Left renal pelvis (tissue), 4 donors: ENCODE measurements around the gene FADS6. TPM values are rescaled to one million over a fixed set of nuclear protein-coding genes. Genes with fewer than 3 reads are reported as not detected.
"Not testable (repeated sequence)": the region's sequence is repeated elsewhere in the genome, so short reads cannot be mapped to it uniquely, and the experiment has no call there.

ENCODE experiments used
- DNase-seq, 4 donors: peaks; one replicate each; pipeline ENCODE4 v3.0.0-alpha.2; 2013; ENCODE audit warnings: low read depth in 4 of 4, low spot score in 3 of 4
- polyA plus RNA-seq, 4 donors: library from polyadenylated mRNA; unstranded; fragments of 120-200 nt; gene quantifications; one replicate each; pipeline ENCODE4 v1.2.1, GENCODE V29; 2013; ENCODE audit not compliant: insufficient read length in 4 of 4

FADS6 gene
- polyA plus RNA-seq, 4 donors: 0.36 to 0.49 TPM; not detected in 2

DNA sequence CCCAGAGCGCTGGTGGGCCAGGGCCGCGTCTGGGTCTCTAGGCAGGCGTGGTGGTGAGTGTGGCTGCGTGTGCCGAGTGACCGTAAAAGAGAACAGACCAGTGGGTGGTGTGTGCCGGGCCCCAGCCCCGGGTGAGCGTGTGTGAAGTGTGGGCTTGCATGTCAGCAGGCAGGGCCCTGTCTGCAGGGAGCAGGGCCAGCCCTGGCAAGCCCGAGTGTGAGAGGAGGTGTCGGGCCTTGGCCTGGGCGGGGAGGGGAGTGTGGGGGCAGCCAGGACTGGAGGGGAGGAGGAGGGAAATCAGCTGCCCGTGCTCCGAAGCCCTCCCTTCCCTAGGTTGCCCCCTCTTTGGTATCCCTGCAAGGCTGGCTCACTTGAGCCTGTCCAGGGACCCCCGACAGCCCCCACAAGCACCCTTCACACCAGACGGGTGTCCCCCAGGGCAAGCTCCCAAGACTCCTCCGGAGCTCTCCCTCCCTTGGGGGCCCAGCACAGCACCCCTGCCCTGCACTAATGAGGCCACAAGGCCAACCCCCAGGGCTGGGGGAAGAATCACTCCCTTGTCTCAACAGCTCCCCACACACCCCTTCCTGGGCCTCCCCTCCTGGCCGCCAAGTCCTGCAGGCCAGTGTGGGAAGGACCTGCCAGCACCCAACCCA, 27.7 kb upstream of the FADS6 start:
- DNase-seq: no peak

DNA sequence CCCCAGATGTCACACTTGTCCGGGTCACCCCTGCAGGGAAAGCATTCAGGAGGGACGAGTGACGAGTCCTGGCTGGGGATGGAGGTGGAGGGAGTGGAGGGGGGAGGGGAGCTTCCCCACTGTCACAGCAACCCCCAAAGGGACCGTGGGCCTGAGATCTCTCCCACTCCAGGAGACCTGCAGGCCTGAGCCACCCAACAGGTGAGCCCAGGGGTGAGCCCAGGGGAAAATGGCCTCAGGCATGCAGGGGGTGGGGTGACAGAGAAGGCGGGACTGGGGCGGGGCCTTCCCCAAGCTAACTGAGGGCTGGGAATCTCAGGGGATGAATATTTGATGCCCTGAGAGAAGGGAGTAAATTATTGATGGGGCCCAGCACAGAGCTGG, 27.2 kb upstream of the FADS6 start:
- no peak for DNase-seq

DNA sequence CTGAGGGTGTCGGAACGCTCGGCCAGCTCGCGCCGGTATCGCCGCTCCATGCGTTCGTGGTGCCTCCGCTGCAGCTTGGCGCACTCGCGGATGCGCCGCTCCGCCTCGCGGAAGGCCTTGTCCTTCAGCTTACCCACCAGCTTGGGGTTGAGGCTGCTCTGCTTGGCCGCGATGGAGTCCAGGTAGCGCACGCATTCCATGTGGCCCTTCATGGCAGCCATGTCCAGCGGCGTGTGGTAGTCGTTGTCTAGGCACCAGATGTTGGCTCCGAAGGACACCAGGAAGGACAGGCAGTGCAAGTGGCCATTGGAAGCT, 26.8 kb upstream of the FADS6 start:
- DNase-seq: no peak

DNA sequence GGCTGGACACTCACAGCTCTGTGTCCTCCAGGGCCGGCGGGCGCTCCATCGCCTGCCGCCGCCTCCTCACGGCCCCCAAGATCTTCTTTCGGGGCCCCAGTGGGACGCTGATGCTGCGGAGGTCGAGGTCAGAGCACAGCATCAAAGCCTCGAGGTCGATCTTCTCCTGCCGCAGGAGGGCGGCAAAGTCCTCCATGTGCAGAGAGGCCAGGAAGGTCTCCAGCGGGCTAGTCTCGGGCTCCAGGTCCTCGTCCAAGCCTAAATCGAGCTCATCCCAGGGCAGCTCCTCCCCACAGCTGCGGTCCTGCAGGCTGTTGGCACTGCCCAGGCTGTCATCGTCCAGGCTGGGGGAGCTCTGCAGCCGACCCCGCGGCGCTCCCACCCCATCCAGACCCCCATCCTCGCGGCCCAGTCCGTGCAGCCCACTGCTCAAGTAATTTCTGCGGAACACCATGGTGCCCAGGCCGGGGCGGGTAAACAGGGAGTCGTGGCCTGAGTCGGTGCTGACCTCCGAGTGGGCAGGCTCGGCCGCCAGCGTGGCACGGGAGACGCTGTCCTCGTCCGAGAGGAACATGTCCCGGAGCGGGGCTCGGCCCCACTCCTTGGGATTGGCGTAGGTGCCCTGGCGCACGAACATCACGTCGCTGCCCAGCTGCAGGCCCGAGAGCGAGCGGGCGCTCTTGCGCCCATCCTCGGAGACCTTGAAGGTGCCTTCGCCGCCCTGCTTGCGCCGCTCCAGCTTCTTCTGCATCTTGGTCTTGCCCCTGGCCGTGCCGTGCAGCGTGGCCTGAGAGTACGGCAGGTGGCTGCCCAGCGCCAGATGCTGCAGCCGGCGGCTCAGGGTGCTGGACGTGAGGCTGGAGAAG, 26.2 kb upstream of the FADS6 start:
- DNase-seq: no peak

DNA sequence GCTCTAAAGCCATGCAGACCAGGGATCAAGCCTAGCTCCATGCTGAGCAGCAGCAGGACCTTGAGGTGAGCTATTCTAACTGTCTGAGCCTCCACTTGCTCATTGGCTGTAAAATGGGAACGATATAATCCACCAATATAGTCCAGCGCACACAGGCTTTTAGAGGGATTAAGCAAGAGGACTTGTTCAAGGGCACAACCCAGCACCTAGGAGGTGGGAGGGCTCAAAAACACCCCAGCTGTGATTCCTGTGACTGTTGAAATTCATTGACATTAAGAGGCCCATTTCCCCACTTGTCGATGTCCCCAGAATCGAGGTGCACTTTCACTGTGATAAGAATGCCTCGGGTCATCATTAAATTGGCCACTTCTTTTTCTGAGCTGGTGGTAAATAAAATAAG, 25.5 kb upstream of the FADS6 start:
- no peak for DNase-seq

DNA sequence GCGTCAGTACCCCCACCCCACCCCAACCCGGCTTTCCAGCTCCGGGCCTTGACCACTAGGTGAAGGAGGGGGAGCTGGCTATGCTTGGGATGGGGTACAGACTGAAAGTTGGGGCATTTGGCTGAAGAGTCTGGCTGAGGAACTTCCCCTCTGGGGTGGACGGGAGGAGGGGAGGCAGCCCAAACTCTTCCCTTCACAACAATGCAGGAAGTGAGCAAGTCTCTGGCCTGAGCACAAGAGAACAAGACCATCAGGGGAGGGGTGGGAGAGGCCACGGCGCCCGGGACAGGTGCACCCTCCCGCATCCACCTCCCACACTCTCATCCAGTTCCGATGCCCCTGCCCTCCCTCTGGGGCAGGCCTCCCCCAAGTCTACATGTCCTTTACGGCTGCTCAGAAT, 24.0 kb upstream of the FADS6 start:
- DNase-seq: no peak

DNA sequence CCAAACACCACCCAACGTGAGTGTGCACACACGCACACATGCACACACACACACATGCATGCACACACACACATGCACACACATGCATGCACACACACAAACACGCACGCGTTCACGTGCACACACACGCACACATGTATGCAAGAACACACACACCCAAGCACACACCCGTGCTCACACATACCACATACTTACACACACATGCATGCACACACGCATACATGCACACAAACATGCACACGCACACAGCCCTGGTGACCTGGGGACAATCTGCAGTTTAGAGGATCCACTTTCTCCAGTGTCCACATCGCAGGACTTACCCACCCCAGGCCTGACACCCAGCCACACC, 23.4 kb upstream of the FADS6 start:
- no peak for DNase-seq

DNA sequence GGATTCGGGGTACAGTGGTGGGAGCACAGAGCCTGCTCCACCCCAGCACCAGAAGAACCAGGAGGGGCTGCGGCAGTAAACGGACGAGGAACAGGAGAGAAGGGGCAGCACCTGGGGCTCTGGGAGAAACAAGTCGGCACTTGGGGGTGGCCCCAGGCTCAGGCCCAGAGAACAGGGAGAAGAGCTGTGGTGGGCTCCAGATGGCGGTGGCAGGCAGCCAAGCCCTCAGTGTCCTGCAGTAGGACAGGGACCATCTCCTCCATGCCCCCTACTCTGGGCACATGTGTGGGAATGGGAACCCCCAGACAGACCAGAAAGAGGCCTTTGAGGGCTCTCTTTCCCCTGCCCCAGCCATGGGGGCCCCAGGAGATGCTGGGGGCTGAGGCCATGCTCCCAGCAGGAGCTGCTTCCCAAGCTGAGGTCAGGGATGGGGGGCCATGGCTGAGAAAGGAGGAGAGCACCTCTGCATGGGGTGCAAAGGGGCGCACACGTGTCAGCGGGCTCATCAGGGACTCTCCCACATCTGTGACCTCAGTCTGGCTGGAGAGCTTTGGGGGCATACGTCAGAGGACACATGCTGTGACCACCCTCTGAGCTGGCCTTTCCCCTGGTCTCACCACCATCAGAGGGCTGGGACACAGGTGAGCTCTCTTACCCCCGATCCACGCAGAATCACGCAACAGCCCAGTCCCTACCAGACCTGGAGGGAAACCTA, 22.9 kb upstream of the FADS6 start:
- no peak for DNase-seq

DNA sequence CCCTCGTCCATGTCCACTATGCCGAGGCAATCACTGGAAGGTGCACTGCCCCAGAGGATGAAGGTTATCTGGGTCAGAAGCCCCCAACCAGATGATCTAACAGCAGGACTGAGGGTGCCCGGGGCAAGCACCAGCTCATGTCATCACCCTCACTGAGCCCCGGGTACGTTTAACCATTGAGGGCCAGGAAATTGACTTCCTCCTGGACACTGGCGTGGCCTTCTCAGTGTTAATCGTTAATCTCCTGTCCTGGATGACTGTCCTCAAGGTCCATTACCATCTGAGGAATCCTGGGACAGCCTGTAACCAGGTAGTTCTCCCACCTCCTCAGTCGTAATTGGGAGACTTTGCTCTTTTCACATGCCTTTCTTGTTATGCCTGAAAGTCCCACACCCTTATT, 18.0 kb upstream of the FADS6 start:
- not testable (repeated sequence) for DNase-seq

DNA sequence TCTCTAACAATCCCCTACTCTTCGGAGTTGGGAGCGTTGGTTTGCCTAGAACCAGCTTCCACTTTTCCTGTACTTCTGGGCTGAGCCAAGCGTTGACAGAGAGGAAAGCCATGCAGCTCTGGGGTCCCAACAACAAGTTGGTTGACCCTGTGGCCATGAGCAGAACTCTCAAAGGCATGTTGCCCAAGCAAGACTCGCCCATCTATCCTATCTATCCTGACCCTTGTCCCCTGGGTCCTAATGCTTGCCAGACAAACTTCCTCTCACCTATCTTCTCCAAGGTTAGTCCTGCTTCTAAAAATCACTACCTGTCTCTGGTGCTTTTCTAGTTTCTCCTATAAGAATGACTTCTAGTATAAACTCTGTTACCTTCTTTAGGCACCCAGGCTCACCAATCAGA, 15.7 kb upstream of the FADS6 start:
- DNase-seq: not testable (repeated sequence)

DNA sequence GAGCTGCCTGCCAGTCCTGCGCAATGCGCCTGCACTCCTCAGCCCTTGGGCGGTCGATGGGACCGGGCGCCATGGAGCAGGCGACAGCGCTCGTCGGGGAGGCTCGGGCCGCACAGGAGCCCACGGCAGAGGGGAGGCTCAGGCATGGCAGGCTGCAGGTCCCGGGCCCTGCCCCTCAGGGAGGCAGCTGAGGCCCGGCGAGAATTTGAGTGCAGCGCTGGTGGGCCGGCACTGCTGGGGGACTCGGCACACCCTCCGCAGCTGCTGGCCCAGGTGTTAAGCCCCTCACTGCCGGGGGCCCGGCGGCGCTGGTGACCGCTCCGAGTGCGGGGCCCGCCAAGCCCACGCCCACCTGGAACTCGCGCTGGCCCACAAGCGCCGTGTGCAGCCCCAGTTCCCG, 13.6 kb upstream of the FADS6 start:
- DNase-seq: no peak

DNA sequence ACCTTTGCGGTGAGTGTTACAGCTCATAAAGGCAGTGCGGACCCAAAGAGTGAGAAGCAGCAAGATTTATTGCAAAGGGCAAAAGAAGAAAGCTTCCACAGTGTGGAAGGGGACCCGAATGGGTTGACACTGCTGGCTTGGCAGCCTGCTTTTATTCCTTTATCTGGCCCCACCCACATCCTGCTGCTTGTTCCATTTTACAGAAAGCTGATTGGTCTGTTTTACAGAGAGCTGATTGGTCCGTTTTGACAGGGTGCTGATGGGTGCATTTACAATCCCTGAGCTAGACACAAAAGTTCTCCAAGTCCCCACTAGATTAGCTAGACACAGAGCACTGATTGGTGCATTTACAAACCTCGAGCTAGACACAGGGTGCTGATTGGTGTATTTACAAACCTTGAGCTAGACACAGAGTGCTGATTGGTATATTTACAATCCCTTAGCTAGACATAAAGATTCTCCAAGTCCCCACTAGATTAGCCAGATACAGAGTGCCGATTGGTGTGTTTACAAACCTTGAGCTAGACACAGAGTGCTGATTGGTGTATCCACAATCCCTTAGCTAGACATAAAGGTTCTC, 12.9 kb upstream of the FADS6 start:
- not testable (repeated sequence) for DNase-seq

DNA sequence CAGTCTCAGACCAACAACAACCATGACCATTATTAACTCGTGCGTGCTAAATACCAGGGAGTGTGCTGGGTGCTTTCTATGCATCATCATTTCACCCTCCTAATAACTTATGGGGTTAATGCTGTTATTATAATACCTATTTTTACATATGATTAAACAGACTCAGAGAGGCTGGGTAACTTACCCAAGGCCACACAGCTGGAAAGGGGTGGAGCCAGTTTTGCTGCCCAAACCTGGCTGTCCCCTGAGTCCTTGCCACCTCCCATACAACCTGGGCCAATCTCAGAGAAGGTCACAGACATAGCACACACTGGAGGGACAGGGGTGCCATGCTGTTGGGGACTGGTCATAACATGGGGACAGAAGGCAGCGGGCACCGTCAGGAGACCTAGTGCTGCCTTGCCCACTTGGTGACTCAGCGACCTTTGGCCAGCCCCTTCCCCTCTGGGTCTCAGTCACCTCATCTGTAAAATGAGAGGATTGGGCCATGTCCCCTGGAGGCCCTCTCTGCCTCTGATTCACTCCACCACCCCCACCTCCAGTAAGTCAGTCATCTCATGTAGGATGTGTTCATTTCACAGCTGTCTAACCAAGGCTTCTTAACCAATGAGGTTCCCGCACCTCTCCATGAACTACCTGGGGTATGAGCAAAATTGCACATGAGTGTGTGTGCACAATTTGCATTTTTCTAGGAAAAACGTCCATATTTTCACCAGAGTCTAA, 11.4 kb upstream of the FADS6 start:
- no peak for DNase-seq

DNA sequence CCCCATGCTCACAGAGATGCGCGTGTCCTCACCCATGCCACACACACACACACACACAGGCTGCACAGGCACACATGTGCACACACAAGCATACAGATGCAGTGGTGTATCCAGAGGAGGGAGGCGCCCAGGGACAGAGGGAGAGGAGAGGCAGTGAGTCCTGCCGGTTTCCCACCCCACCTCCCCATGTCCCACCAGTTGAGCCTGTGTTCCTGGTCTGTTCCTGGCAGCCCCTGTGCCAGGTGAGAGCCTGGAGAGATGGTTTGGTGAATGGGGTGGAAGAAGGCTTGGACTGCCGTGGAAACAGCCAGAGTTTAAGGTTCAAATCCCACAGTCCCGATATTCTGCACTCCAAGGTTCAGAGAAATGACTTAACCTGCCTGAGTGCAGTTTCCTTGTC, 10.2 kb upstream of the FADS6 start:
- no peak for DNase-seq

DNA sequence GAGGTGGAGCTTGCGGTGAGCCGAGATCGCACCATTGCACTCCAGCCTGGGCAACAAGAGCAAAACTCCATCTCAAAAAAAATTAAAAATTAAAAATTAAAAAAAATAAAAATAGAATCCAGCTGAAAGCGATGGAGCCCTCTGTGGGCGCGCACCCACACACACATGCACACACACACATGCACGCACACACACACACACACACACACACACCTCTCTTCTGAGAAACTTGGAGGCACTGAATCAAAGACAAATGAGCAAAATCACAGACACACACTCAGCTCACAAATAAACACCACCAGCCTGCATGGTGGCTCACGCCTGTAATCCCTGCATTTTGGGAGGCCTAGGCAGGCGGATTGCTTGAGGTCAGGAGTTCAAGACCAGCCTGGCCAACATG, 9.6 kb upstream of the FADS6 start:
- DNase-seq: no peak

DNA sequence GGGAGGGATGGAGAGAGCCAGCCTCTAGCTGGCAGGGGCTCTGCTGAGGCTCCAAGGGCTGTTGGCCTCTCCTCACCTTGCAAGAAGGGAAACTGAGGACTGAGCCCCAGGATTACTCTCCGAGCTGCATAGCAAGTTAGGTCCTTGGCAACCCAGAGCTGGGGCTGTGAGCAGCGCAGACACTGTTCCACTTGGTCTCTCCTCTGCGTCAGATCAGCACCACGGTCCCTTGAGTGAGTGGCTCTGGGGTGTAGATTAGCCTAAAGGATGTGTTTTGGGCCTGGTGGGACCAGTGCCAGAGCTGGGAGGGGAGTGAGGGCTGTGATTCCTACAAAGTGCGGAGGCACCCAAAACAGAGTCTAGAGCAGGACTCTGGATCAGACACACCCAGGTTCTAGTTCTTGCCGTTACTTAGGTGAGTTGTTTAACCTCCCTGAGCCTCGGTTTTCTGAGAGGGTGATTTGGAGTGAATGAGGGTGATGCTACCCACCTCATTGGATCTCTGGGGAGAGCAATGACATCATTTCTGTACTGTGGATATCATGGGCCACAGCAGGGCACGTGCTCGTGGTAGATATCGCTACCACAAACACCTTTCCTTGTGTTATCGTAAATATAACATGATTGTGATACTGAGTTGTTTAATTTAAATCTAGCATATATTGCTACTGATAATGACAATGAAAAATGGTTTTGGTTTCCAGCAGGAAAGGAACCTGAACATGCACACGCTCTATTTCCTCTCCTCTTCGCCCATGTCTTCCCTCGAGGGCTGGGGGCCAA, 8.1 kb upstream of the FADS6 start:
- DNase-seq: no peak

DNA sequence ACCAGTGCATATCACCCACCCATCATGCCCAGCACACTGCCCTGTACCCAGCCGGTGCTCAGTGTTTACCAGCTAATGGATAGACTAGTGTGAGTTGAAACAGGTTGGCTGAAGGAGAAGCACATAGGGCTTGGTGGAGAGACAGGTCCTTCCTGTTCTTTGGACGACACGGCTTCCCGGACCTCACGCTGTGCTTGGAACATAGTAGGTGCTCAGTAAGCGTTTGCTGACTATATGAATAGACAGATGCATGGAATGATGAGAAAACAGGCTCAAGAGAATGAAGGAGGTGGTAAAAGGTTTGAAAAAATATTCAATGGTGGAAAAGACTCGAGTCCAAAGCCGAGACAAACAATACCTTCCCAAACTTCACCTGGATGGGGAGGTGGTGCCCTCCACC, 6.8 kb upstream of the FADS6 start:
- DNase-seq: no peak

DNA sequence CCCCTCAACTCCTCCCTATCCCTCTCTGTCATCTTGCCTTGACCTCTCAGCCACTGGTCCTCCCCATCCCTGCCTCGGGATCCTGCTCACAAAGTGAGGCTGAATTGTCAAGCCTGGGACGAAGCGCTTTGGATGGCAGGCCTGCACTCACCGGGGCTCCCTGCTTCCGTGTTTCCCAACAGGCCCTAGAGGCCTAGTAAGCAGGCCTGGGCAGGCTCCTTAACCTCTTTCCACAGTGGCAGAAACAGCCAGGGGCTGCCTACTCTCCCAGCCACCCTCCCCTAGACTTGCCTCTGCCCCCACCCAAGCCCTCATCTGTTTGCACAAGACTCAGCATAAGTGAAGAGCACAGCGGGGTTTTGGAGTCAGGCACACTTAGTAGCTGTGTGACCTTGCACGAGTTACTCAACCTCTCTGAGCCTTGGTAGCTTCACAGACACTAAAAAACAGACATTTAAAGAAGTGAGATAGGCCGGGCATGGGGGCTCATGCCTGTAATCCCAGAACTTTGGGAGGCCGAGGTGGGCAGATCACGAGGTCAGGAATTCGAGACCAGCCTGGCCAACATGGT, 5.0 kb upstream of the FADS6 start:
- DNase-seq: no peak

DNA sequence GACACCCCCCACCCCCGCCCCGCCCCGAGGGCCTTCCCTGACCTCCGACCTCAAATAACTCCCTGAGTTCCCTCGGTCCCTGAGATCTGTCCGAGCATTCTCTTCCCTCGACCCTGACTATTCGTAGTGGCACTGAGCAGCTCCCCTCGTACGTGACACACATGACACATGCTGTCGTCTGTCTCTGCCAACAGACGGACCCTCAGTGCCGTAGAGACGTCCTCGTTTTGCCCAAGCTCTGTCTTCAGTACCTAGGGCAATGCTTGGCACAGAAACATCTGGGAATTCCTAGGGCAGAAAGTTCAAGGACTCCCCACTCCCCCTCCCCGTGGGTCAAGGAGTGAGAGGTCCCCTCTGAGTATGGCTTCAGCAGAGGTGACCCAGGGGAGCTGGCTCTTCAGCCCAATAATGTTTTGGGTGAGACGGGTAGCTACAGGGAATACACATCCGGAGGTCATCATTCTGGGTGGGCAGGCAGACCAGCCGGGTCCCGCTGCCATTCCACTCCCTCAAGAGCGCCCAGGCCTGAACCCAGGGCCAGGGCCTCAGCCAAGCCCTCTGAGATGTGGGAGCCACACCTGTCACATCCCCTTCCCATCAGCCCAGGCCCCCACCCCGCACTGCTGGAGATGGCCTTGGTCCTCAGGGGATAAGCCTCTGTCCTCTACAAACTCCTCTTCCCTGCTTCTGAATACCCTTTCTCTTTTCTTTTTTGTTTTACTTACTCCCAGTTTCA, 671 bp upstream of the FADS6 start:
- DNase-seq: no peak
